ENCODE measurements around the gene PADI4. TPM values are rescaled to one million over a fixed set of nuclear protein-coding genes. Genes with fewer than 3 reads are reported as not detected.

Gene PADI4
- total RNA-seq, 1 donor = not detected

DNA sequence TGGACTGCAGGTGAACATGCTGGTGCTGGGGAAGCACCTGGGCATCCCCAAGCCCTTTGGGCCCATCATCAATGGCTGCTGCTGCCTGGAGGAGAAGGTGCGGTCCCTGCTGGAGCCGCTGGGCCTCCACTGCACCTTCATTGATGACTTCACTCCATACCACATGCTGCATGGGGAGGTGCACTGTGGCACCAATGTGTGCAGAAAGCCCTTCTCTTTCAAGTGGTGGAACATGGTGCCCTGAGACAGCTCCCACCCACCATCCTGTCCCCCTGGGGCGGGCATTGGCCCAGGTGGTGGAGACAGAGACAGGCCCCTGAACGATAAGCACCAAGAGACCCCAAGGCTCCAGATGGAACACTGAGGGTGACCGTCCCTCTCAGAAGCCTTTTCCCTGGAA lies 25.2 kb upstream of the PADI4 start:
- H3K36me3 ChIP-seq (ENCODE audit: insufficient read depth, low read length) = no peaks in the 10 kb centered on the region
- no peaks in the 10 kb centered on the region for H3K9me3 ChIP-seq (ENCODE audit: low read depth, low read length)
- H3K27me3 ChIP-seq (ENCODE audit: insufficient read depth, low read length) = peaks cover 43% of the 10 kb centered on the region
- no peaks in the 10 kb centered on the region for H3K79me2 ChIP-seq (ENCODE audit: insufficient read depth, low read length)
- peaks cover 10% of the 10 kb centered on the region for H3K4me1 ChIP-seq (ENCODE audit: insufficient read depth, low read length)
- H3K4me2 ChIP-seq (ENCODE audit: insufficient read depth, low read length) = no peak overlapping the region
- H3K27ac ChIP-seq (ENCODE audit: low read depth, low read length) = no peak overlapping the region
- H3K4me3 ChIP-seq (ENCODE audit: insufficient read depth, low read length) = no peak overlapping the region
- TF ChIP-seq CTCF (IDR thresholded peaks at IDR 0.05; ENCODE audit: extremely low read depth, low read depth, low read length) = no peak
- H4K20me1 ChIP-seq (ENCODE audit: insufficient read depth, low read length) = peaks cover 3% of the 10 kb centered on the region
- DNase-seq (ENCODE audit: insufficient read length, low spot score, missing footprints) = no peak
- no peak overlapping the region for H2AFZ ChIP-seq (ENCODE audit: low read length)

DNA sequence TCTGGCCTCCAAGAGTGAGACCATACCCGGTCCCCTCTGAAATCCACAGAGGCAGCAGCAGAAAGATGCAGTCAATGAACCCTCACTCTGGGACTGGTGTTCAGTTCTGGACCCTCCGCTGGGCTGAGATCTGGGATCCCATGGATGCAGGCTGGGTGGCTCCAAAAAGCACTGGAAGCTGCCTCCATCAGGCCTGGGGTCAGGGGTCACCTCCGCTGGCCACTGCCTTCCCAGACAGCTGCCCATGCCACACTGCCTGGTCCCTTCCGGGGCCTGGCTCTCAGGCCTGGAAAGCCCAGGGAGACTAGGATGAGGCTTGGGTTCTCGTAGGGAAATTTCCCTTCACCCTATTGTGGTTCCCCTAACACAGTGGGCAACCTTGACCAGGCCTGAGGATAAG lies 21.4 kb upstream of the PADI4 start:
- no peaks in the 10 kb centered on the region for H3K36me3 ChIP-seq (ENCODE audit: insufficient read depth, low read length)
- no peak overlapping the region for H3K4me2 ChIP-seq (ENCODE audit: insufficient read depth, low read length)
- peaks cover 3% of the 10 kb centered on the region for H4K20me1 ChIP-seq (ENCODE audit: insufficient read depth, low read length)
- H3K79me2 ChIP-seq (ENCODE audit: insufficient read depth, low read length) = no peaks in the 10 kb centered on the region
- peaks cover 18% of the 10 kb centered on the region for H3K4me1 ChIP-seq (ENCODE audit: insufficient read depth, low read length)
- no peak overlapping the region for H2AFZ ChIP-seq (ENCODE audit: low read length)
- no peak overlapping the region for H3K4me3 ChIP-seq (ENCODE audit: insufficient read depth, low read length)
- peaks cover 38% of the 10 kb centered on the region for H3K27me3 ChIP-seq (ENCODE audit: insufficient read depth, low read length)
- DNase-seq (ENCODE audit: insufficient read length, low spot score, missing footprints) = peak; percentile 47
- TF ChIP-seq CTCF (IDR thresholded peaks at IDR 0.05; ENCODE audit: extremely low read depth, low read depth, low read length) = no peak
- no peak overlapping the region for H3K27ac ChIP-seq (ENCODE audit: low read depth, low read length)
- H3K9me3 ChIP-seq (ENCODE audit: low read depth, low read length) = no peaks in the 10 kb centered on the region

GRCh38 chr1:17287130-17287776 lies 20.7 kb upstream of the PADI4 start:
- Histone ChIP-seq H2AFZ (ENCODE audit: low read length) (no peak overlapping the region), H3K4me3 (ENCODE audit: insufficient read depth, low read length) (no peak overlapping the region), H3K27ac (ENCODE audit: low read depth, low read length) (no peak overlapping the region), H3K79me2 (ENCODE audit: insufficient read depth, low read length) (no peaks in the 10 kb centered on the region), H3K4me1 (ENCODE audit: insufficient read depth, low read length) (peaks cover 18% of the 10 kb centered on the region), H4K20me1 (ENCODE audit: insufficient read depth, low read length) (peaks cover 3% of the 10 kb centered on the region), H3K4me2 (ENCODE audit: insufficient read depth, low read length) (peak overlapping the region; percentile 44), H3K9me3 (ENCODE audit: low read depth, low read length) (no peaks in the 10 kb centered on the region), H3K27me3 (ENCODE audit: insufficient read depth, low read length) (peaks cover 35% of the 10 kb centered on the region), H3K36me3 (ENCODE audit: insufficient read depth, low read length) (no peaks in the 10 kb centered on the region)
- DNase-seq (ENCODE audit: insufficient read length, low spot score, missing footprints) = peak; percentile 90
- no peak for TF ChIP-seq CTCF (IDR thresholded peaks at IDR 0.05; ENCODE audit: extremely low read depth, low read depth, low read length)

- Histone ChIP-seq H2AFZ (ENCODE audit: low read length) (no peak overlapping the region), H3K36me3 (ENCODE audit: insufficient read depth, low read length) (no peaks in the 10 kb centered on the region), H3K4me1 (ENCODE audit: insufficient read depth, low read length) (peaks cover 18% of the 10 kb centered on the region), H3K27me3 (ENCODE audit: insufficient read depth, low read length) (peaks cover 20% of the 10 kb centered on the region), H3K79me2 (ENCODE audit: insufficient read depth, low read length) (no peaks in the 10 kb centered on the region), H3K9me3 (ENCODE audit: low read depth, low read length) (no peaks in the 10 kb centered on the region), H3K4me3 (ENCODE audit: insufficient read depth, low read length) (no peak overlapping the region), H4K20me1 (ENCODE audit: insufficient read depth, low read length) (peaks cover 3% of the 10 kb centered on the region), H3K27ac (ENCODE audit: low read depth, low read length) (no peak overlapping the region), H3K4me2 (ENCODE audit: insufficient read depth, low read length) (peak overlapping the region; percentile 32)
- DNase-seq (ENCODE audit: insufficient read length, low spot score, missing footprints) = peak; percentile 44
- no peak for TF ChIP-seq CTCF (IDR thresholded peaks at IDR 0.05; ENCODE audit: extremely low read depth, low read depth, low read length)
These were observed 18.3 kb upstream of the PADI4 start for GRCh38 chr1:17289721-17290120.

All from osteoblast (primary cell).